Measurements from ENCODE around the gene SMS.
"Not testable (repeated sequence)": the region's sequence is repeated elsewhere in the genome, so short reads cannot be mapped to it uniquely, and the experiment has no call there.

Gene SMS

DNA sequence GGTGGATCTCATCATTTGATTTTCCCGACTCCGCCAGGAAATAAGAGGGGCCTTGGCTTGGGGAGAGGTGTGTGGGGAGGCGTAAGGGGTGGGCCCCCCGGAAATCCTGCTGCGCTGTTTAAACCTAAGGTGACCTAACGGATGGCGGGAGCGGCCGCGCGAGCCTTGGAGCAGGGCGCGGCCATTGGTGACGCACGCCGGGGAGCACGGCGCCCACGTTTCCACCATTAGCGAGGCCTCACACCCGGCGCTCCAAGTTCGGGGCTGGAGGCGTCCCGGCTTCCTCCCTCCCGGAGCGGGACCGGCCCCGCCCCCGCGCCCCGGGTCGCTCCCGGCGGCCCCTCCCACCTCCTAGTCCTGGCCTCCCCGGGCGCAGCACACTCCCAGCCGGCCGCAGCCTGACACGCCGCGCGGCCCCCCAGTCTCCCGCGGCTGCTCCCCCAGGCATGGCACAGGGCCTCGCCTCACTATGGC, at the start of gene SMS:
TSS of gene SMS (plus strand) at position 354 of the 474 bp plus-strand sequence. CDS start at position 470, 116 bp downstream.
- DNase-seq (ENCODE audit: low read depth in 2 of 2), result peak in 1 of 2 donors; percentile 26

DNA sequence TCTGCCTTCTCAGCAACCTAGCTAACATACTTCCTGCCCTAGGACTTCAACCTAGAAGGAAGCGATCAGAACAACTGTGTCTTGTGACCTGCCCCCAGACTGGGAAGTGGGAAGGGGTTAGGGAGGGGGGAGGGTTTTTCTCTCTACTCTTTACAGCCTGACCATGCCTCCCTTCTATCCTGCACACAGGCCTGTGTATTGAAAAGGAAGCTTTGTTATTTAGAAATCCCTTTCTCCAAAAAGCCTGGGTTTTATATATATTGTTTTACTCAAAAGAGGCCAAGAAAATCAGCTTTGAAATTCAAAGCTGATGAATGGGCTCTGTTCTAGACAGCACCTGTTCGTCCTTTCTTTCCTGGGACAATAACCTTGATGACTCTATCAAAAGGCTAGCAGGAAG, 35.2 kb upstream of the SMS start:
- no peak for DNase-seq (ENCODE audit: low read depth in 2 of 2)

DNA sequence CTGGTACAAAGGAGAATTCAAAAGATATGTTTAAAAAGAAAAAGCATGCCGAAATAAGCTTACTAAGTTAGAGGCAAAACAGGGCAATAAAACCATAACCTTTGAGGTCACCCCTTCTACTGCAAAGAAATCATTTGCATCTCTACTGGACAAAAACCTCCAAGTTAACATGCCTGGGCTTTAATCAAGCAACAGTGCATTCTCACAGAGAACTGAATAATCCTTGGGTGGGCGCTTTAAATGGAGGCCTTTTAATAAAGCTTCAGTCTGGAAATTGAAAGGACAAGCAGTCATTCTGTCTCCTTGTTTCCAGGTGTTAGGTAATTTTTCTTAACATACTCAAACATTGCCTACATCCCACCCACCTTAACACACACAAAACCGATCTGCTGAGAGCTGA, 34.6 kb upstream of the SMS start:
- no peak for DNase-seq (ENCODE audit: low read depth in 2 of 2)

DNA sequence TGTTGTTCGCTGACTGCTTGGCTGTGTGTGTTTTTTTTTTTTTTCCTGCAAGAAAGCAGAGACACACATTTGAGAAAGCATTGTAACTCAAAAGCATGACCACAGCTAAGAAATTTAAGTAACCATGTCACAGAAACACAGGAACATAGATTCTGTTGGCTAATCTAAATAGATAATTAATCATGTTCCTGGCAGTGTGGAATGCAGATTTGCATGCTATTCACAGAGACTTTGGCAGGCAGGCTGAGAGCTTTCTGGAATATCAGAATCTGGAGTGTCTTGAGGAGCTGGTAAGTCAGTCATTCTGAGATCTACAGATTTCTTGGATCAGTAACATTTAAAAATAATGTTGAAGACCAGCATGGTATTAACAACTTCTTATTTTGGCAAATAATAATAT, 33.2 kb upstream of the SMS start:
- DNase-seq (ENCODE audit: low read depth in 2 of 2), result no peak

DNA sequence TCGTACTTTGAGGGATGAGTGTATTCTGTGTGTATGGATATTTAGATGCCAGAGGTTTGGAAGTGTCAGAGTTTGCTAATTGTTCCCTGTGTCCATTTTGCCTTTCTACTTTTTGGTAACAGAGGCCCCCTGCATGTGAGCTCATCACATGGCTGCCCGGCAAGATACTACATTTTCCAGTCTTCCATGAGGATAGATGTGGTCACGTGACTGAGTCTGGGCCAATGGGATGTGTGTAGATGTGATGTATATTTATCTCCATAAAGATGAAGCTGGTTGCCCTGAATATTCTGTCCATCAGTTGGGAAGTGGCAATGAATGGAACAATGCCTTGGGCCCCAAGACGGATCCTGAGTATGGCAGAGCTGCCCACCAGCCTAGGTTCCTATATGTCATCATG, 29.0 kb upstream of the SMS start:
- no peak for DNase-seq (ENCODE audit: low read depth in 2 of 2)

DNA sequence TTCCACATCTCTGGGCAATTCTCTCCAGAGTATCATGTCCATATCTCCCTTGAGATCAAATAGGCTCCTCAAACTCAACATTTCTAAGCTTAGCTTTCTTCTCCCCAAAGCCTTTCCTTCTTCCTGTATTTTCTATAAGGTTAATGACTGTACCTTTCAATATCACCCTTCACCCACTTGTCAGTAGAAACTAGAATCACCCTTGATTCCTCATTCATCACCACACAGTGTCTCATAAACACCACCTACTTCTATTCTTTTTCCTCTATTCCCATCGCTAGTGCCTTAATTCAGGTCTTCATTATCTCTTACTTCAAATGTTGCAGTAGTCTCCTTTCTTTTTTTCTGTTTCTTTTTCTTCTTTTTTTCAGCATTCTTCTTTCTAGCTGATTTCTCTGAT, 28.3 kb upstream of the SMS start:
- no peak for DNase-seq (ENCODE audit: low read depth in 2 of 2)

DNA sequence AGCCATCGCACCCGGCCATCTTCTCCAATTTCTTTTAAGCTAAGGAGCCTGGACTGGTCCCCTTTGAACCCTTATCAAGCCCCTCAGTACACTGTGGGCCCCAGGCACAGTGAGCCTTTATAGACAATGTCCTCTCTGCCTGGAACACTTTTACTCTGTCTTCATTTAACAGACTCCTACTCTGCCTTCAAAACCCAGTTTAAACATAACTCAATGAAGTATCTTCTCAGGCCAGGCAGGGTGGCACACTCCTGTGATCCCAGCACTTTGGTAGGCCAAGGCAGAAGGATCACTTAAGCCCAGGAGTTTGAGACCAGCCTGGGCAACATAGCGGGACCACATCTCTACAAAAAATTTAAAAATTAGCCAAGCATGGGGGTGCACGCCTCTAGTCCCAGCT, 27.5 kb upstream of the SMS start:
- DNase-seq (ENCODE audit: low read depth in 2 of 2), result no peak

DNA sequence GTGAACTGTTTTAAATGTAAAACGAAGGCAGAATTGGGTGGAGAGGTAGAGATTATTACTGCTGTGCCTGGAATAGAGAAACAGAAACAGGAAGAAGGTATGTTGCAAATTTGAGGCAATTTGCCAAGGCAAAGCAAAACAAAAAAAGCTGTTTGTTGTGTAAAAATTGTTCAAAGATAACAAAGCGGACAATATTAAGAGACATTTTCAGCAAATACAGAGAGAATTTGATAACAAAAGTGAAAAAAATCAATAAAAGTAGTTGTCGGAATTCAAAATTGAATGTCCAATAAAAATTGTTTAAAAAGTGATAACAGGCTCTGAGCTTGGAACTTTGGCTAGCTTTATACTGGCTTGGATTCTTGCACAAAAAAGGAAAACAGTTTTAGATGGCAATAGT, 14.4 kb upstream of the SMS start:
- no peak for DNase-seq (ENCODE audit: low read depth in 2 of 2)

DNA sequence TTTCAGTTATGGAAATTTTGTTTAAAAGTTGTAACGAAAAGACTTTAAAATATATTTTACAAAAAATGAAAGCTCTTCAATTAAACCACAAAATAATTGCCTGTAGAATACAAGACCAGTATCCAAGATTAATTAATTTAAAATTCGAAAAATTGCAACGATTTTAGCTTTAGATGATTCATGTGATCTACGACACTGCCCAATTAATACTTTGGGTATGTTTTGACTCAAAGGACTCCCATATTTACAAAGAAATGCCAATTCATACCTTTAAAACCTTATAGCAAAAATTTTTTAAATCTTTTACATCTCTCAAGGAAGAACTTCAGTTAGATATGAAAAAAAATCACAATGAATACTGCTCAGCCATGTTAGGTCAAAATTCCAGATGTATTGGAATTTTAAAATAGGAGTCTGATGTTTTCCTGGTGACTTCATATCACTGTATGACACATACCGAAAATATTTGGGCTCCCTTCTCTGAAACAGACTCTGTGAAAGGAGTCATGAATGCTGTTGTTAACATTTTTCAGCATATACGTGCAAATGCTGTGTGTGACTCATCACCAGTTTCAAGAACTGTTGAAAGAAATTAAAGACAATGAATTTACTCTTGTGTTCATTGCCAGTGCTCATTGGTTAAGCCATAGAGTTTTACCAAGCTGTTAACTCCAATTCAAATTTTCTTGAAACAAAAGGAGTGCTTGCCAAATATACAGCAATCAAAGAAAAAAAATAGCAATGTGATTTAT, 13.8 kb upstream of the SMS start:
- DNase-seq (ENCODE audit: low read depth in 2 of 2), result no peak

DNA sequence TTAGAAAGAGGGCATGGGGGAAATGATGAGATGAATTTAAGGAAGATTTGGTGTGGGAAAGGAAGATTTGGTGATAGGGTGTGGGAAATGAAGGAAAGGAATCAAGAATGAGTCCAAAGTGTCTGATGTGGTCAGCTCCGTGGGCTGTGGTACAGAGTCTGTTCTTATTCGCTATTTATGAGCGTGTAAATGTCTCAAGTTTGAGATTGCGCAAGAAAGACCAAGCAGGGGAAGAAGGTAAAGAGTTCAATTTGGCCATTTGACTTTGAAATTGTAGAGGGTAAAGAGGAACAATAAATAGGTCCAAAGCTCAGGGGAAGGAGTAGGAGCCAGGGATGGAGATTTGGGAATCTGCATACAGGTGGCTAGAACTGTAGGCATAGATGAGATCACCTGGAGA, 11.3 kb upstream of the SMS start:
- DNase-seq (ENCODE audit: low read depth in 2 of 2), result no peak

DNA sequence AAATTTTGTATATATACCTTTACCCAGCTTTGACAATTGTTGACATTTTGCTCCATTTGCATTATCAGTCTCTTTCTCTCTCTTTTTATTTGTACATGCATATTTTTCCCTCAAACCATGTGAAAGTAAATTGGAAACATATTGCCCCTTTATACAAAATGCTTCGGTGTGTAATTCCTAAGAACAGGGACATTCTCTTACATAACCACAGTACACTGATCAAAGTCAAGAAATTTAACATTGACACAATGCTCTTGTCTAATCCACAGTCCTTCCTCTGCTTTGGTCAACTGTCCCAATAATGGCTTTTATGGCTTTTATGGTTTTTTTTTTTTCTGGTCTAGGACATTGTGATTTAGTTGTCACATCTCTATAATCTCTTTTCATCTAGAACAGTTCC, 9.5 kb upstream of the SMS start:
- no peak for DNase-seq (ENCODE audit: low read depth in 2 of 2)

DNA sequence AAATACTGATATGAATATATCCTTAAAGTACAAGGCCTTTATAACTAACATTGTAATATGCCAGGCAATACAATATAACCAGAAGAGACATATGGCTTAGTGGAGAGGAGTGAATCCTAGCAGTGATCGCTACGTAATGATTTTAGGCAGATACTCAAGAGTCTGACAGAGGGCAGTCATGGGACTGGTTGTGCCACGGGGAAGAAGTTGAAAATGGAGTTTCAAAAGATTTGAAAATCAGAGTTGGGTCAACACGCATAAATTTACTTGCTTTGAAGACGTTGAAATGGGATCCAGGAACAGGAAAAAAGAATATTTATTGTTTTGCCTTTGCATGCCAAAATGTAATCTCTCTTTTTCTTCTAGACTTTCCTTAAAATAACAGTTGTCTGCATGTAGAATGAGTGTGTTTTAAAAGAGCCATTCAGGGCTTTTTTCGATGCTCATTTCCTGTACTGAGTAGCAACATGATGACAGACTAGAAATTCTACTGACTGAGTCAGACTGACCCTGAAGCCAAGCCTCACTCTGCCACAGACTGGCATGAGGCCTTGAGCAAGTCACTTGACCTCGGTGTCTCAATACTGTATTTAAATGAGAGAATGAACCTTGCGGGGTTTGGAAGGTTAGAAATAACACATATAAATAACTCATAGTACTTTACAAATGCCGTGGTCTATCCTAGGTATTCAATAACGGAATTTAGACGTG, 8.1 kb upstream of the SMS start:
- no peak for DNase-seq (ENCODE audit: low read depth in 2 of 2)

DNA sequence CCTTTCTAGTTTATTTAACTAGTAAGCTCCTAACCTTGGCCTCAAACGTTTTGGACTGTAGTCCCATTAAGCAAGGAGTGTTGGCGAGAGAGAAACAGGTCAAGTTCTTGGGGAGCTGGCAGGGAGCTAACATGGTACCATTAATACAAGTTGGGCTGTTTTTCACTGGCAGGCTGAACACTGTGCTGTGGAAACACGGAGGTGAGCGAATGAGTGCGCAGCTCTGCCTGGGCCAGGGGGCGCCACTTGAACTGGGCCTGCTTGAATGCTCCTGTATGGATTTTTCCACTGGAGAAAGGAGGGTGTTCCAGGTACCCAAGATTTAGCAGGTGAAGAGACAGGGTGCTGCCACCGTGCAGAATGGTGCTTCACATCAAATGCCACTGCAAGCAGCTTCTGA, 7.4 kb upstream of the SMS start:
- DNase-seq (ENCODE audit: low read depth in 2 of 2), result no peak

DNA sequence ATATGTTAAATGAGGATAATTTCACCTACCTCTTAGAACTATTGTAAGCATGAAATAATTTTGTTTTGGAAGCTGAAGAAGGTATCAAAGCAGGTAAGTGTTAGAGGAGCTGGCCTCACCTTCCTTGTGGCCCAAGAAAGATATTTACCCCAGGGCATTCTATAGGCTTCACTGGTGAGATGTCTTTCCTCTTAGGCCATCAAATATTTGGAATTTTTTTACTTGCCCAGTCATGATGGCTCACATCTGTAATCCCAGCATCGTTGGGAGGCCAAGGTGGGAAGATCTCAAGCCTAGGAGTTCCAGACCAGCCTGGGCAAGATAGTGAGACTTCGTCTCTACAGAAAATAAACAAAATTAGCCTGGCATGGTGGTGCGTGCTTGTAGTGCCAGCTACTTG, 6.1 kb upstream of the SMS start:
- no peak for DNase-seq (ENCODE audit: low read depth in 2 of 2)

DNA sequence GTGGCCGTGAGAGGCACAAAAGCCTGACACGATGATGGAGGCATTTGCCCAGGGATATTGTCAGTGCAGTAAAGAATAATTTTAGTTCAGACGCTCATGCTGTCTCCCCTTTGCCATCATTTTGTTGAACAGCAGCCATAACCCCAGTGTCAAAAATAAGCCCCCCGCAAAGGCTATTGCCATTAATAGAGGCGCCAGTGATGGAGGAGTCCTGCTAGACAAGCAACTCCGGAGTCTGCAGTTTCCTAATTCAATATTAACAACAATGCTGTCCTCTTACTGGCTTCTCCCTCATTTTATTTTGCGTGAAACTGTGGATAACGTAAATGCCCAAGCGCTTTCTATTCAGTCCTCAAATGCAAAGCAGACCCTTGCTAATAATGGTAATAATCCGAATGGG, 603 bp upstream of the SMS start:
- DNase-seq (ENCODE audit: low read depth in 2 of 2), result no peak

DNA sequence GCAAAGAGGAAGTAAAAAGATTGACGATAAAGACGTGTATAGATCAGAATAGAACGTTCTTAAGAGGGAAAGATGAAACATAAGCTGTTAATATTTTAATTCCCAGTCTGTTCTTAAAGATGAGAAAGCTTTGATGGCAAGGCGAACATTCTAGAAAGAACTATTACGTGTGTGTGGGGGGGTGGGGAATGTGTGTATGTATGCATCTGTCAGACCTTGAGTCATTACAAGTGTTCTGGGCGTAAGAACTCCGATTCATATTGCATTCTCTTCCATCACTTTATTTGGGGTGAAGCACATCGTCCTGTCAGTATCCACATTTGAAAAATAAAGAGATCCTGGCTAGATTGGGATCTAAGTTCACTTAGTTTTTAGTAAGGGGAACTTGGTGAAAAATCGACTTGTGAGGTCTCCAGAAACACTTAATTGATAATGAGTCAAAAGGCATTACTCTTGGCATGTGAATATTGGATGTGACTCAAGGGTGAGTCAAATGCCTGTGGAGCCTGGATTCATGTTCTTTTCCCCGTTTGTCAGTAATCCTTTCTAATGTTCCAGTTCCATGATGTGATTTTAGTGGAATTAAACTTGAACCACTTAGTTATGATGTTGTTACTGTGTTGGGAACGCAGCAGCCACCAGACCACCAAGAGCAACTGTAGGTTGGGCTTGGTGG, 3.1 kb downstream of the SMS start:
- no peak for DNase-seq (ENCODE audit: low read depth in 2 of 2)

DNA sequence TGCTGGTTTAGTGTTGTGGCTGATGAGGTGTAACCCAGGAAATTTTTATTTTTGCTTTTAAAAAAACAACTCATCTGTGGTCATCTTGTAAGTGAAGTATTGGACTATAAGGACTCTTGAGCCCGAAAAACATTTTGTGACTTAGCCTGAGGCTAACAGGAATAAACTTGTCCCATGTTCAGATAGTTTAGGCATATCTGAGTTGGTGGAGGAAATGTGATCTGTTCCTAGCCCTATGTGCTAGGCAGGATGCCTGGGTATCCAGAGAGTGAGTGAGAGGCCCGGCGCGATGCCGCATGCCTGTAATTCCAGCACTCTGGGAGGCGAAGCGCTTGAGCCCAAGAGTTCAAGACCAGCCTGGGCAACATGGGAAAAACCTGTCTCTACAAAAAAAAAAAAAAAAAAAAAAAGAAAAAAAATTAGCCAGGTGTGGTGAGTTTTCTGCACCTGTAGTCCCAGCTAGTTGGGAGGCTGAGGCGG, 3.7 kb downstream of the SMS start:
- no peak for DNase-seq (ENCODE audit: low read depth in 2 of 2)

DNA sequence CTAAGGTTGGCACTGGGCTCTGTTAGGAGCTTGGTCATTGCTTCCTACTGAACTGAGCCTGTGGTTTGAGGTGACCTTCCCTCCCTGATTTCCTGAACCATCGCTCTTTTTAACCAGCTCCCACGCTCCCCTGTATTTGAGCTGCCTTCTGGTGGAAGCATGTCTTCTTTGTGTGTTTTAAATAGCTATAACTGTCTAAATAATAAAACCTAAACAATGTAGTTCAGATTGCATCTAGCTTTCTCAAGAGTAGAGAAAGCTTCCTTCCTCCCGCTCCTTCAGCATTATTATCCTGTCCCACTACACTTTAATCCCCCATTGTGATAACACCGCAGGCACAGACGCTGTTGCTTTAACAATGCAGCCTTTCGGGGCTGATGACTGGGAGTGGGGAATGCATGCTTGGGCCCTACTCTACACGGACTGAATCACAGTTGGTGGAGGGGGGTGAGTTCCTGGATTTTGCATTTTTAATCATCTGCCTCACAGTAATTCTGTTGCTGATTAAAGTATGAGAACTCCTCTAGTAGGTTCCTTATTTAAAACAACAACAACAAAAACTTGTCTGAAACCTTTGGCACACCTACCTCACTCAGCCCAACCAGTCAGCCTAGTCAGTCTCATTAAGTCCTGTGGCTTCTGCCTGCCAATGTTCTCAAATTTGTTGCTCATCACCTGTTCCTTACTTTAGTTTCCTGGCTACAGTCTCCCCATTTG, 6.6 kb downstream of the SMS start:
- DNase-seq (ENCODE audit: low read depth in 2 of 2), result no peak

DNA sequence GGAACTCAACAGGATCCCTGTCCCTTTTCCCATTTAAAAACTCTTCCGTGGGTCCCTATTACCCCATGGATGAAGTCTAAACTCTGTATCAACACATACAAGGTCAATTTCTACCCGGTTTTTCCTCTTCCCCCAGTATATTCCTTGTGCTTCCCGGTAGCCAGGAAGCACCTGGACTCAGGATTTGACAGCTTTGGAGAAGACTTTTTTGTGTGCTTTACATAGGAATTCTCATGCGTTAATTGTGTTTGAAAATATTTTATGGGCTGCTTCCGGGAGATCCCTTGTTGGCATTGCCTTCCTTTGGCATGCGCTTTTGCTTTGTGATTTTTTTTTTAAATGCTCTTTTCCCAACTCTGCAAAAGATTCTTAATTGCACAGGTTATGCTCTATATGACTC, 7.2 kb downstream of the SMS start:
- DNase-seq (ENCODE audit: low read depth in 2 of 2), result no peak

DNA sequence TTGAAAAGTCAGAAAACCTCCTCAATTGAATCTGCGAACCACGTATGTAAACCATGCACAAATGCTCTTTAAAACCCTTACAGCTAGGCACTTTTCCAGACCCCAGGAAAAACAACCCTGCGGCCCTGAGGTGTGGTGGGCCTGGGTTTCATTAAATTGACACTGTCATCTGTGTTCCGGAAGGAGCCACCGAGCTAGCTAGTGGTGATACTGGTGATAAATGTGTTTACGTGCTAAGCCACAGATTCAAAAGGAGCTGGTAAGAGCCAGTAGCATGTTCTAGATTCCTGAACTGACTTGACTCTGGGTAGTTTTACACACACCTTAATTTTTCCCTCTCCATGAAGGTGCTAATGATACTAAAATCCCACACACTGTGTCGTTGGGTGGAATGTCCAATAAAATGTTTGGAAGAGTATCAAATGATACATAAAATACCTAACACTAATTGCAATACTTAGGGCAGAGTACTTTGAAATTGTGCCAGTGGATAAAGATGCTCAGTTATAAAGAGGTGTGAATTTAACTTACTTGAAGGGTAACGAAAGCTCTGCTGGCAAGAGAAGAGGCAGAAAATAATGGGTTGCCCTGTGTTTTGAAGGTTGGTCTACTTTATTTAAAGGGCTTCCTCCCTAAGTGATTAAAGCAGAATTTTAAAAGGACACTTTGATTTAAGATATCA, 8.5 kb downstream of the SMS start:
- DNase-seq (ENCODE audit: low read depth in 2 of 2), result no peak

DNA sequence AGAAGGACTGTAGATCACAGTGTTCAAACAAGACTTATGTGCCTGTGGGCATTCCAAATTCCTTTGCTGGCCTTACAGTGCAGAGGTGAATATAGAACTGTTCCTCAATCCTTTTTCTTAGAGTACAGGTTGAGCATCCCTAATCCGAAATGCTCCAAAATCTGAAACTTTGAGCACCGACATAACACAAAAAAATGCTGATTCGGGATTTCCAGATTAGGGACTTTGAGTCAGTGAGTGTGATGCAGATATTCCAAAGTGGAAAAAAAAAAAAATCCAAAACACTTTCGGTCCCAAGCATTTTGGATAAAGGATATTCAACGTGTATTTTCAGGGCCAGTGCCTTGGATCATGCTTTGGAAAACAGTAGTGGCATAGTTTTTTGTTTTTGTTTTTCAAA, 9.2 kb downstream of the SMS start:
- no peak for DNase-seq (ENCODE audit: low read depth in 2 of 2)

DNA sequence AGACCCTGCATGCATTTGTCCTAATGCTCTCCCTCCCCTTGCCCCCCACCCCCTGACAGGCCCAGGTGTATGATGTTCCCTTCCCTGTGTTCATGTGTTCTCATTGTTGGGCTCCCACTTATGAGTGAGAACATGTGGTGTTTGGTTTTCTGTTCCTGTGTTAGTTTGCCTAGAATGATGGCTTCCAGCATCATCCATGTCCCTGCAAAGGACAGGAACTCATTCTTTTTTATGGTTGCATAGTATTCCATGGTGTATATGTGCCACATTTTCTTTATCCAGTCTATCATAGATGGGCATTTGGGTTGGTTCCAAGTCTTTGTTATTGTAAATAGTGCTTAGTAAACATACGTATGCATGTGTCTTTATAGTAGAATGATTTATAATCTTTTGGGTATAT, 10.0 kb downstream of the SMS start:
- not testable (repeated sequence) for DNase-seq (ENCODE audit: low read depth in 2 of 2)
